Endothelial cell of umbilical vein (primary cell): ENCODE results near the gene ZNF804A. TPM values are rescaled to one million over a fixed set of nuclear protein-coding genes. Genes with fewer than 3 reads are reported as not detected.
"Not testable (repeated sequence)": the region's sequence is repeated elsewhere in the genome, so short reads cannot be mapped to it uniquely, and the experiment has no call there.

Experiments used
- BruUV-seq: library from RNA; stranded (reverse); fragments of 400-500 nt; replicated peaks from 2 replicates; lab custom pipeline; 2021; lab: Mats Ljungman, UMichigan
- CTCF ChIA-PET: fragments of 300-600, 350-600 bp; sonication (Branson Sonifier 250); formaldehyde crosslinking; loops from one replicate; lab custom pipeline; 2021; ENCODE audit warnings: antibody characterized with exemption, inconsistent platforms; lab: Charles Lee
- POLR2A ChIA-PET: fragments of 300-600, 350-600 bp; sonication (Branson Sonifier 250); formaldehyde crosslinking; loops from one replicate; lab custom pipeline; 2021; ENCODE audit warnings: antibody characterized with exemption, inconsistent platforms; lab: Charles Lee
- DNase-seq: peaks from one replicate; pipeline ENCODE4 v3.0.0-alpha.2; 2011; ENCODE audit warnings: low read depth, low spot score
- FAIRE-seq: peaks from 2 replicates; lab custom pipeline; 2011; peaks lifted over from hg19 to GRCh38; lab: Jason Lieb, UNC
- H2AFZ ChIP-seq: 2 replicates; pipeline ENCODE4 v1.6.0; 2012; ENCODE audit warnings: low read depth, low read length, control low read depth, inconsistent platforms
- H3K27ac ChIP-seq: 2 replicates; pipeline ENCODE4 v1.5.1; 2011; ENCODE audit warnings: low read depth, mild to moderate bottlenecking, control low read depth, low read length, moderate library complexity; ENCODE audit not compliant: insufficient read depth
- H3K27me3 ChIP-seq, 2 experiments: 2 replicates each; pipeline versions ENCODE4 v1.6.0 to v1.6.1; 2011; ENCODE audit warnings: low read length in 2 of 2, mixed read lengths in 1 of 2; ENCODE audit not compliant: control insufficient read depth in 2 of 2, insufficient read depth in 2 of 2
- H3K36me3 ChIP-seq, 2 experiments: 2 replicates in 1 of 2; 3 replicates in 1 of 2; pipeline ENCODE4 v1.5.1; 2011; ENCODE audit warnings: low read length in 2 of 2, mild to moderate bottlenecking in 1 of 2, moderate library complexity in 1 of 2; ENCODE audit not compliant: control insufficient read depth in 2 of 2, insufficient read depth in 2 of 2; ENCODE audit errors: extremely low read depth in 1 of 2
- H3K4me1 ChIP-seq: 3 replicates; pipeline ENCODE4 v1.5.1; 2011; ENCODE audit warnings: mild to moderate bottlenecking, low read length; ENCODE audit not compliant: control insufficient read depth, insufficient read depth; ENCODE audit errors: extremely low read depth
- H3K4me2 ChIP-seq: 2 replicates; pipeline ENCODE4 v1.6.1; 2011; ENCODE audit warnings: low read length, control low read depth, mixed read lengths; ENCODE audit not compliant: insufficient read depth
- H3K4me3 ChIP-seq, 3 experiments: fragments of 200-600 bp in 1 of 3; sonication (generic), shearing (Covaris generic) in 1 of 3; replicated peaks in 1 of 3; 2 replicates each; pipeline ENCODE4 v1.5.1; 2011 to 2016; ENCODE audit warnings: control low read depth in 3 of 3, low read length in 3 of 3, mild to moderate bottlenecking in 2 of 3, inconsistent platforms in 1 of 3, low read depth in 1 of 3, moderate library complexity in 1 of 3; ENCODE audit not compliant: insufficient read depth in 1 of 3
- H3K79me2 ChIP-seq: 2 replicates; pipeline ENCODE4 v1.6.0; 2012; ENCODE audit warnings: low read length, inconsistent platforms; ENCODE audit not compliant: control insufficient read depth, insufficient read depth
- H3K9ac ChIP-seq: replicated peaks from 2 replicates; pipeline ENCODE3; 2011; ENCODE audit warnings: low read length, control low read depth; ENCODE audit not compliant: insufficient read depth; ENCODE audit errors: extremely low read depth
- H3K9me1 ChIP-seq: replicated peaks from 3 replicates; pipeline ENCODE4 v1.6.0; 2011; ENCODE audit warnings: mild to moderate bottlenecking, low read length; ENCODE audit not compliant: control insufficient read depth, insufficient read depth; ENCODE audit errors: extremely low read depth
- H3K9me3 ChIP-seq: replicated peaks from 2 replicates; pipeline ENCODE4 v1.5.1; 2012; ENCODE audit warnings: low read length, inconsistent platforms; ENCODE audit not compliant: control insufficient read depth, insufficient read depth
- H4K20me1 ChIP-seq: replicated peaks from 2 replicates; pipeline ENCODE3; 2011; ENCODE audit warnings: mild to moderate bottlenecking, low read length; ENCODE audit not compliant: control insufficient read depth, insufficient read depth; ENCODE audit errors: extremely low read depth
- EZH2 ChIP-seq: IDR thresholded peaks from 2 replicates; pipeline ENCODE4 v1.6.1; 2012; ENCODE audit warnings: borderline replicate concordance, low read depth, mild to moderate bottlenecking, moderate library complexity, low read length, inconsistent platforms; ENCODE audit not compliant: severe bottlenecking
- FOS ChIP-seq: IDR thresholded peaks from 2 replicates; pipeline ENCODE4 v1.6.1; 2011; ENCODE audit warnings: mild to moderate bottlenecking, low read length, moderate library complexity, borderline replicate concordance; ENCODE audit not compliant: insufficient read depth
- GATA2 ChIP-seq: IDR thresholded peaks from 2 replicates; pipeline ENCODE4 v1.7.0; 2011; ENCODE audit warnings: low read depth, mild to moderate bottlenecking, moderate library complexity, mixed read lengths, low read length; ENCODE audit not compliant: insufficient read length, insufficient read depth
- JUN ChIP-seq: IDR thresholded peaks from 2 replicates; pipeline ENCODE4 v1.6.1; 2011; ENCODE audit warnings: borderline replicate concordance, low read depth; ENCODE audit not compliant: insufficient read length, insufficient read depth
- MAX ChIP-seq: IDR thresholded peaks from 2 replicates; pipeline ENCODE4 v1.6.1; 2011; ENCODE audit not compliant: insufficient read depth, insufficient read length
- MYC ChIP-seq: IDR thresholded peaks from one replicate; pipeline ENCODE4 v1.6.1; 2011; ENCODE audit warnings: mild to moderate bottlenecking, low read depth, low read length
- POLR2A ChIP-seq: IDR thresholded peaks from 2 replicates; pipeline ENCODE4 v1.6.1; 2012; ENCODE audit warnings: low read depth, mild to moderate bottlenecking, control low read depth, low read length
- POLR2AphosphoS5 ChIP-seq: IDR thresholded peaks from 2 replicates; pipeline ENCODE4 v1.6.1; 2012; ENCODE audit warnings: low read depth, mild to moderate bottlenecking, control low read depth, low read length, moderate library complexity; ENCODE audit not compliant: insufficient read depth
- dilution Hi-C: fragments of 300-500 bp; cut with MboI; formaldehyde crosslinking; loops from one replicate; pipeline ENCODE4 v1.15.0; 2019; ENCODE audit warnings: low sequenced_read_pairs; ENCODE audit not compliant: extremely low pct_ligation_motif_present
- intact Hi-C: fragments of 100-400 bp; cut with micrococcal nuclease; formaldehyde crosslinking; loops from one replicate; pipeline ENCODE4 v1.10.0; 2022
- polyA plus RNA-seq, 4 experiments: library from polyadenylated mRNA; depleted of rRNA in 3 of 4; stranded (reverse) in 3 of 4; unstranded in 1 of 4; fragments of >200 nt; gene quantifications; 2 replicates each; pipeline versions ENCODE4 v1.2.1 to v1.2.3, GENCODE V29; 2011 to 2012; ENCODE audit warnings: missing spikeins in 1 of 4
- total RNA-seq: library from RNA; stranded (reverse); gene quantifications from 2 replicates; pipeline ENCODE4 v1.2.3, GENCODE V29; 2021
- TF ChIP-seq, protein P1 (sequence below), 2 donors: IDR thresholded peaks; 1 replicate in 1 of 2; 2 replicates in 1 of 2; pipeline ENCODE4 v1.5.1; 2011; ENCODE audit warnings: low read length in 2 of 2, mild to moderate bottlenecking in 2 of 2, moderate library complexity in 2 of 2, control low read depth in 1 of 2, inconsistent platforms in 1 of 2, low read depth in 1 of 2; ENCODE audit not compliant: insufficient read depth in 1 of 2; ENCODE audit errors: extremely low read depth in 1 of 2

The ZNF804A gene
- total and polyA plus RNA-seq, 2 donors (not counting 3 experiments of a cell fraction or from before 2014, with no cell fraction given), result 0.22 TPM; not detected in 1

DNA sequence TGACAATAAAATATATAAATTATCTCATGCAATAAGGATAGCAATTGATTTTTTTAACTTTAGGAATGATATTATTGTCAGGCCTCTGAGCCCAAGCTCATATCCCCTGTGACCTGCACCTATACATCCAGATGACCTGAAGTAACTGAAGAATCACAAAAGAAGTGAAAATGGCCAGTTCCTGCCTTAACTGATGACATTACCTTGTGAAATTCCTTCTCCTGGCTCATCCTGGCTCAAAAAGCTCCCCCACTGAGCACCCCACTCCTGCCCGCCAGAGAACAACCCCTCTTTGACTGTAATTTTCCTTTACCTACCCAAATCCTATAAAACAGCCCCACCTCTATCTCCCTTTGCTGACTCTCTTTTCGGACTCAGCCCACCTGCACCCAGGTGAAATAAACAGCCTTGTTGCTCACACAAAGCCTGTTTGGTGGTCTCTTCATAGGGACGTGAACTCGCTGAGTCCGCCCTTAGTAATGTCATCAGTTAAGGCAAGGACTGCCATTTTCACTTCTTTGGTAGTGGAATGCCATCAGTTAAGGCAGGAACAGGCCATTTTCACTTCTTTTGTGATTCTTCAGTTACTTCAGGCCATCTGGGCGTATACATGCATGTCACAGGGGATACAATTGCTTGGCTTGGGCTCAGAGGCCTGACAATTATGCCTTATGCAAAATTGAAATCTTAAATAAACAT, 161.4 kb downstream of the ZNF804A start:
- FAIRE-seq, H3K9me1 ChIP-seq, H2AFZ ChIP-seq, H3K9ac ChIP-seq, POLR2A ChIA-PET, dilution Hi-C loops, H3K9me3 ChIP-seq, H3K4me3 ChIP-seq, H3K4me2 ChIP-seq, intact Hi-C loops, H3K27me3 ChIP-seq, H3K79me2 ChIP-seq, BruUV-seq, H4K20me1 ChIP-seq, H3K27ac ChIP-seq, CTCF ChIA-PET, DNase-seq, H3K4me1 ChIP-seq, H3K36me3 ChIP-seq: not testable (repeated sequence)

DNA sequence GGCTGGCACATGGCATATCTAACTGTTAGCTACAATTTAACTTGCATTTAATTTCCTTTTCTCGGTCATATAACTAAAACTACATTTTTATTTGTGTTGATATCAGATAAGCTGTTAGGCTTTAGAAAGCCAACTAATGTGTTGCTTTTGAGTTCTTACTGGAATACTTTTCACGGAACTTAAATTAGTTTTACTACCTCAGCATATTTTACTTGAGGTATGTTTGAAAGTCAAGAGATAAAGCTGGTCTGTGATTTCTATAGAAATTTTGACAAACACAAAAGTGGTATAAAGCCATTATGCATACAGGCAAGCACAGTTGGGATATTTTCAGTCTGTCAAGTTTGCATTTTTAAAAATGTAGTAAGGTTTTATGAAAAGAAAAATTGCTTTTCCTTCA, 162.6 kb downstream of the ZNF804A start:
- Histone ChIP-seq H3K79me2 (no peaks in the 10 kb centered on the region), H3K27me3 (no peaks in the 10 kb centered on the region), H3K9me1 (no peaks in the 10 kb centered on the region), H3K9ac (no peak overlapping the region), H3K9me3 (no peaks in the 10 kb centered on the region), H4K20me1 (no peaks in the 10 kb centered on the region), H2AFZ (no peak overlapping the region), H3K27ac (no peak overlapping the region), H3K36me3 (no peaks in the 10 kb centered on the region), H3K4me3 (no peak overlapping the region), H3K4me2 (no peak overlapping the region), H3K4me1 (no peaks in the 10 kb centered on the region)
- intact Hi-C loops, result no loop called here
- ChIA-PET CTCF (interaction anchor here (0.9 to 1.4 kb wide), 2 partner anchors 20 to 84 kb away, joined by 3 read pairs; no protein-coding TSS in a partner anchor), POLR2A (no interaction called here)
- no peak for TF ChIP-seq GATA2
- no peak for TF ChIP-seq FOS
- no peak for TF ChIP-seq POLR2AphosphoS5
- TF ChIP-seq POLR2A, result no peak
- no peak for TF ChIP-seq MYC
- no peak for TF ChIP-seq JUN
- no peak for TF ChIP-seq MAX
- TF ChIP-seq EZH2, result no peak
- TF ChIP-seq, protein P1, sequence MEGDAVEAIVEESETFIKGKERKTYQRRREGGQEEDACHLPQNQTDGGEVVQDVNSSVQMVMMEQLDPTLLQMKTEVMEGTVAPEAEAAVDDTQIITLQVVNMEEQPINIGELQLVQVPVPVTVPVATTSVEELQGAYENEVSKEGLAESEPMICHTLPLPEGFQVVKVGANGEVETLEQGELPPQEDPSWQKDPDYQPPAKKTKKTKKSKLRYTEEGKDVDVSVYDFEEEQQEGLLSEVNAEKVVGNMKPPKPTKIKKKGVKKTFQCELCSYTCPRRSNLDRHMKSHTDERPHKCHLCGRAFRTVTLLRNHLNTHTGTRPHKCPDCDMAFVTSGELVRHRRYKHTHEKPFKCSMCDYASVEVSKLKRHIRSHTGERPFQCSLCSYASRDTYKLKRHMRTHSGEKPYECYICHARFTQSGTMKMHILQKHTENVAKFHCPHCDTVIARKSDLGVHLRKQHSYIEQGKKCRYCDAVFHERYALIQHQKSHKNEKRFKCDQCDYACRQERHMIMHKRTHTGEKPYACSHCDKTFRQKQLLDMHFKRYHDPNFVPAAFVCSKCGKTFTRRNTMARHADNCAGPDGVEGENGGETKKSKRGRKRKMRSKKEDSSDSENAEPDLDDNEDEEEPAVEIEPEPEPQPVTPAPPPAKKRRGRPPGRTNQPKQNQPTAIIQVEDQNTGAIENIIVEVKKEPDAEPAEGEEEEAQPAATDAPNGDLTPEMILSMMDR (IDR thresholded peaks at IDR 0.05; ENCODE audit: extremely low read depth in 1 of 2, insufficient read depth in 1 of 2, low read depth in 1 of 2, low read length in 2 of 2), result no peak
- DNase-seq, result no peak
- FAIRE-seq, result no peak
- dilution Hi-C loops, result no loop called here
- no TSS peak for BruUV-seq
